HG03280 (cell line): ENCODE results near the gene COL6A3.
"Not testable (repeated sequence)": the region's sequence is repeated elsewhere in the genome, so short reads cannot be mapped to it uniquely, and the experiment has no call there.

Experiments
- ATAC-seq: cut with Tn5 transposase; IDR thresholded peaks from one replicate; pipeline ENCODE4 v1.9.1; 2021; ENCODE audit warnings: mild to moderate bottlenecking, moderate library complexity; ENCODE audit not compliant: unreplicated experiment

Gene COL6A3

GRCh38 chr2:237319887-237320286 is 94.1 kb downstream of the COL6A3 start:
- ATAC-seq = no peak

- no peak for ATAC-seq
These were observed 94.7 kb downstream of the COL6A3 start for GRCh38 chr2:237319086-237319820.

GRCh38 chr2:237316339-237316738 is 97.6 kb downstream of the COL6A3 start:
- no peak for ATAC-seq

- ATAC-seq = no peak
These were observed 98.1 kb downstream of the COL6A3 start for GRCh38 chr2:237315829-237316225.

GRCh38 chr2:237315170-237315828 is 98.7 kb downstream of the COL6A3 start:
- ATAC-seq = no peak

GRCh38 chr2:237314681-237315080 is 99.3 kb downstream of the COL6A3 start:
- no peak for ATAC-seq

GRCh38 chr2:237314198-237314597 is 99.8 kb downstream of the COL6A3 start:
- no peak for ATAC-seq

GRCh38 chr2:237312021-237312755 is 101.8 kb downstream of the COL6A3 start:
- no peak for ATAC-seq

- ATAC-seq = no peak
These were observed 103.3 kb downstream of the COL6A3 start for GRCh38 chr2:237310515-237311114.

GRCh38 chr2:237309416-237309815 is 104.5 kb downstream of the COL6A3 start:
- no peak for ATAC-seq

- no peak for ATAC-seq
These were observed 105.0 kb downstream of the COL6A3 start for GRCh38 chr2:237309011-237309410.

- no peak for ATAC-seq
These were observed 106.5 kb downstream of the COL6A3 start for GRCh38 chr2:237307474-237307873.

GRCh38 chr2:237306787-237307170 is 107.2 kb downstream of the COL6A3 start:
- no peak for ATAC-seq

GRCh38 chr2:237306083-237306786 is 107.7 kb downstream of the COL6A3 start:
- ATAC-seq = no peak

GRCh38 chr2:237305579-237305978 is 108.4 kb downstream of the COL6A3 start:
- no peak for ATAC-seq

- no peak for ATAC-seq
These were observed 109.0 kb downstream of the COL6A3 start for GRCh38 chr2:237304763-237305514.

- not testable (repeated sequence) for ATAC-seq
These were observed 110.7 kb downstream of the COL6A3 start for GRCh38 chr2:237303244-237303643.

GRCh38 chr2:237301595-237301994 is 112.4 kb downstream of the COL6A3 start:
- ATAC-seq = no peak

- ATAC-seq = no peak
These were observed 113.2 kb downstream of the COL6A3 start for GRCh38 chr2:237300739-237301138.

GRCh38 chr2:237299906-237300305 is 114.1 kb downstream of the COL6A3 start:
- ATAC-seq = no peak
